Measurements from ENCODE around the gene IZUMO4.
"Not testable (repeated sequence)": the region's sequence is repeated elsewhere in the genome, so short reads cannot be mapped to it uniquely, and the experiment has no call there.

The IZUMO4 gene

DNA sequence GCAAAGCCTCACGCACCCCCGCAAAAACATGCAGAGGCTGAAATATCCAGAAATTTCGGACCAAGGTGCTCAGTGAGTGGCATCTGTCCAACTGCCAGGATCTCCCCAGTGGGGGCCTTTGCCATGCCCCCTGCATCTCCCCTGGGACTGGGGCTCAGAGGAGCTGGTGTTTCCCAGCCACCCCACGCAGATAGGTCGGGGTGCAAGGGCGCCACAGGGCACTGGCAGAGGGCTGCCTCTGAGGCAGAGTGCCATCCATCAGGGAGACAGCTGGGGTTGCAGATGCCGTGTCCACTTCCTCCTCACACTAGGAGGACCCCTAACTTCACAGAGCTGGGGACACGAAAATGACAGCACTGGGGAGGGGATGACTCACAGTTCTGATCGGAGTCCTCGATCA is 26.3 kb downstream of the IZUMO4 start:
- no peak for TF ChIP-seq CTCF (IDR thresholded peaks at IDR 0.05; ENCODE audit: low read depth, low read length, missing control alignments)
- no peak for DNase-seq (ENCODE audit: low read depth)
- in situ Hi-C loops (cut with HindIII; ENCODE audit: low sequenced_read_pairs) = no loop called here
- H3K4me3 ChIP-seq (ENCODE audit: low read depth, low read length) = no peak overlapping the region

- no peak for TF ChIP-seq CTCF (IDR thresholded peaks at IDR 0.05; ENCODE audit: low read depth, low read length, missing control alignments)
- DNase-seq (ENCODE audit: low read depth) = no peak
- H3K4me3 ChIP-seq (ENCODE audit: low read depth, low read length) = no peak overlapping the region
- in situ Hi-C loops (cut with HindIII; ENCODE audit: low sequenced_read_pairs) = no loop called here
Observed at GRCh38 chr19:2123682-2124387, 27.1 kb downstream of the IZUMO4 start.

- no peak for TF ChIP-seq CTCF (IDR thresholded peaks at IDR 0.05; ENCODE audit: low read depth, low read length, missing control alignments)
- in situ Hi-C loops (cut with HindIII; ENCODE audit: low sequenced_read_pairs) = no loop called here
- no peak overlapping the region for H3K4me3 ChIP-seq (ENCODE audit: low read depth, low read length)
- DNase-seq (ENCODE audit: low read depth) = no peak
Observed at GRCh38 chr19:2126879-2127518, 30.3 kb downstream of the IZUMO4 start.

- in situ Hi-C loops (cut with HindIII; ENCODE audit: low sequenced_read_pairs) = no loop called here
- no peak for TF ChIP-seq CTCF (IDR thresholded peaks at IDR 0.05; ENCODE audit: low read depth, low read length, missing control alignments)
- no peak for DNase-seq (ENCODE audit: low read depth)
- no peak overlapping the region for H3K4me3 ChIP-seq (ENCODE audit: low read depth, low read length)
Observed at GRCh38 chr19:2127758-2128157, 31.0 kb downstream of the IZUMO4 start.

- DNase-seq (ENCODE audit: low read depth); in situ Hi-C loops (cut with HindIII; ENCODE audit: low sequenced_read_pairs); H3K4me3 ChIP-seq (ENCODE audit: low read depth, low read length): not testable (repeated sequence)
Observed at GRCh38 chr19:2128252-2128651, 31.5 kb downstream of the IZUMO4 start.

GRCh38 chr19:2129022-2129421 is 32.3 kb downstream of the IZUMO4 start:
- in situ Hi-C loops (cut with HindIII; ENCODE audit: low sequenced_read_pairs) = no loop called here
- no peak for TF ChIP-seq CTCF (IDR thresholded peaks at IDR 0.05; ENCODE audit: low read depth, low read length, missing control alignments)
- no peak overlapping the region for H3K4me3 ChIP-seq (ENCODE audit: low read depth, low read length)
- no peak for DNase-seq (ENCODE audit: low read depth)

GRCh38 chr19:2129486-2129885 is 32.8 kb downstream of the IZUMO4 start:
- in situ Hi-C loops (cut with HindIII; ENCODE audit: low sequenced_read_pairs) = no loop called here
- H3K4me3 ChIP-seq (ENCODE audit: low read depth, low read length) = no peak overlapping the region
- TF ChIP-seq CTCF (IDR thresholded peaks at IDR 0.05; ENCODE audit: low read depth, low read length, missing control alignments) = no peak
- no peak for DNase-seq (ENCODE audit: low read depth)
